Anterior cingulate cortex (tissue), 58 donors: ENCODE data around the gene ATP2A1.

Experiments used
- DNase-seq, 58 donors: peaks; one replicate each; lab custom pipeline; 2025; lab: John Stamatoyannopoulos, UW

Gene ATP2A1

GRCh38 chr16:28878083-28878926 lies at the start of gene ATP2A1:
Gene ATP2A1 (plus strand): TSS chr16:28878488. CDS start chr16:28878672, 184 bp downstream.
- no peak for DNase-seq

- DNase-seq: no peak
These were observed 48.5 kb upstream of the ATP2A1 start for GRCh38 chr16:28829747-28830146.

- DNase-seq: no peak
These were observed 47.8 kb upstream of the ATP2A1 start for GRCh38 chr16:28830531-28830930.

GRCh38 chr16:28834349-28834748 lies 43.9 kb upstream of the ATP2A1 start:
- DNase-seq: no peak

GRCh38 chr16:28834873-28835863 lies 43.1 kb upstream of the ATP2A1 start:
- DNase-seq: no peak

- DNase-seq: no peak
These were observed 42.2 kb upstream of the ATP2A1 start for GRCh38 chr16:28835864-28836760.

- DNase-seq: no peak
These were observed 41.6 kb upstream of the ATP2A1 start for GRCh38 chr16:28836761-28837064.

- peak in 2 of 58 donors; percentile 5 to 10 for DNase-seq
These were observed 40.4 kb upstream of the ATP2A1 start for GRCh38 chr16:28837672-28838557.

GRCh38 chr16:28838558-28838918 lies 39.8 kb upstream of the ATP2A1 start:
- DNase-seq: no peak

GRCh38 chr16:28839004-28839639 lies 39.2 kb upstream of the ATP2A1 start:
- DNase-seq: no peak

GRCh38 chr16:28839899-28840298 lies 38.4 kb upstream of the ATP2A1 start:
- DNase-seq: no peak

GRCh38 chr16:28842696-28843095 lies 35.6 kb upstream of the ATP2A1 start:
- no peak for DNase-seq

- DNase-seq: no peak
These were observed 34.5 kb upstream of the ATP2A1 start for GRCh38 chr16:28843766-28844165.

GRCh38 chr16:28844226-28844885 lies 33.9 kb upstream of the ATP2A1 start:
- DNase-seq: no peak

- DNase-seq: no peak
These were observed 33.0 kb upstream of the ATP2A1 start for GRCh38 chr16:28845293-28845692.

- DNase-seq: peak in 1 of 58 donors; percentile 55
These were observed 32.6 kb upstream of the ATP2A1 start for GRCh38 chr16:28845761-28846079.

- peak; percentile 87 to 100 (median 98) for DNase-seq
These were observed 32.0 kb upstream of the ATP2A1 start, which contains the start of gene TUFM for GRCh38 chr16:28846080-28846932. Gene TUFM (minus strand): TSS chr16:28846348. CDS start chr16:28846269, 79 bp downstream.
